Stimulated activated naive CD4-positive, alpha-beta T cell treated with Interleukin-2 at 50 U/mL for 16 hours (primary cell): ENCODE data around the gene LRRC8E.

Experiments
- DNase-seq: peaks from one replicate; lab custom pipeline; 2025; lab: John Stamatoyannopoulos, UW

LRRC8E gene

DNA sequence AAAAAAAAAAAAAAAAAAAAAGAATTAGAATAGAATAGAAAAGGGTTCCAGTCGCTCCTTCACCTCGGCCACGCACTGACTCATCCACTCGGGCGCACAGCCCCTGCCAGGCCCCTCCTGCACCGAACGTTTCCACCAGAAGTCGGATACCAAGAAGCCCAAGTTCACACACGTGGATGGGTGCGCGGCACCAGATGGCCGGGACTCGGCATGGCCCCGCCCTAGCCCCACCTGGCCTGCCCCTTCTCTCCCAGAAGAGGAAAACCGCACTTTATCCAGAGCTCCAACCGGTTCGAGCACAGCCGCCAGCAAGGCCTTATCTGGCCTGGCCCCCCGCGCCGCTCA lies 20.0 kb upstream of the LRRC8E start:
- no peak for DNase-seq

DNA sequence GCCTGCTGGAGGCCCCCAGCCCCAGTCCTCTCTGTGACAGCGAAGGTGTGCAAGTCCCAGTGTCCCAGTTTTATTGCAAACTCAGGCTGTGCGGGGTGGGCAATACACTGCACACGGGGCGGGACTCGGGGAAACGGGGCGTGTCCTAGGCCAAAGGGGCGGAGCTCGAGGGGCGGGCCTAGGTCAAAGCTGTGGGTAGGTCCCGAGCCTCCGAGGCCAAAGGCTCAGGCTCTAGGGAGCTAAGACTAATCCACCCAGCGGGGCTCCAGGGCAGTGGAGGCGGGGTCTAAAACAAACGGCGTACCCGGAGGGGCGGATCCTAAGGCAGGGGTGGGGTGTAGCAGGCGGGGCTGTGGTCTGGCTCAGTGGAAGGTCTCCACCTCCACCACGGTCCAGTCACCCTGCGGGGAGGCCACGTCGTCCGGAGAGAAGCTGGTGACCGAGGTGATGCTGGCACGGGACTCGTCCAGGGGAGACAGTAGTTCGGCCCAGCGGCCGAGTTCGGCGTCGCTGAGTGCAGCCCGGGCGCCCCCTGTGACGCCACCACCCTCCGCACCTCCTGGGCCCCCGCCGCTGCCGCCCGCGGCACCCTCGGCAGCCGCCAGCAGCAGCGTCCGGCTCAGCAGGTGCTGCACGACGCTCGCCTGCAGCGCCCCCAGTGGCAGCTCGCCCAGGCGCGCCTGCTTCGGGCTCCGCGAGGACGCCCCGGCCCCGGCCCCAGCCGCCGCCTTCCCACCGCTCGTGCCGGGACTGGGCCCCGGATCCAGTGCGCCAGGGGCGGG lies 19.4 kb upstream of the LRRC8E start:
- DNase-seq: peak; percentile 79

DNA sequence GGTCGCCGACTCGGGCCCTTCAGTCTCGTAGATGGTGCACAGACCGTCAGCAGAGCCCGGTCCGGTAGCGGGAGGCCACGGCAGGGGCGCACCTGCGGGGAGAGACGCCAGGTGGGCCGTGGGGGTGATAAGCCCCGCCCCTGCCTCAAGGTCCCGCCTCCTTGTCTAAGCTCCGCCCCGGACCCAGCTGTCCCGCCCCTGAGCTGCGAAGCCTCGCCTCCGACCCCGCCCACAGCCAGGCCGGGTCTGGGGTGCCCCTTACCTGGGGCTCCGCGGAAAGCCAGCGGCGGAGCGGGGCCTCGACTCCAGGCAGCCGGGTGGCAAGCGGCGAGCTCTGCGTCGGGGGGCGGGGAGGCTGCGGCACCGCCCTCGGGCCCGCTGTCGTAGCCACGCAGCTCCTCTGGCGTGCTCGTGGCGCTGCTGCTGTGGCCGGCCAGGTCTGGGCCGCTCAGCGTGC lies 18.8 kb upstream of the LRRC8E start:
- DNase-seq: peak; percentile 70

DNA sequence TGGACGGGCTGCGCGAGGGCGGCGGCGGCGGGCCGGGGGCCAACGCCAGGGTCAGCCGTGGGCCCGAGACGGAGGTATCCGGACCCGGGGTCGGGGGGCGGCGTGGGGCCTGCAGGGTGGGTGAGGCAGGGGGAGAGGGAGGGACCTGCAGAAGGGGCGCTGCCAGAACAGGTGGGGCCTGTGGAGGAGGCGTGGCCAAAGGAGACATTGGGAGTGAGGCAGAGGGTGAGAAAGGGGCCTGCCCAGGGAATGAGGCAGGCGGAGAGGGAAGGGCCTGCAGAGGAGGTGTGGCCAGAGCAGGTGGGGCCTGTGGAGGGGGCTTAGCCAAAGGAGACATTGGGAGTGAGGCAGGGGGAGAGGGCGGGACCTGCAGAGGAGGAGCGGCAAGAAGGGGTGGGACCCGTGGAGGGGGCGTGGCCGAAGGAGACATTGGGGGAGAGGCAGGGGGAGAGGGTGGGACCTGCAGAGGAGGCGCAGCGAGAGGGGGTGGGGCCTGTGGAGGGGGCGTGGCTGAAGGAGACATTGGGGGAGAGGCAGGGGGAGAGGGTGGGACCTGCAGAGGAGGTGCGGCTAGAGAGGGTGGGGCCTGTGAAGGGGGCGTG lies 18.3 kb upstream of the LRRC8E start:
- peak; percentile 46 for DNase-seq

DNA sequence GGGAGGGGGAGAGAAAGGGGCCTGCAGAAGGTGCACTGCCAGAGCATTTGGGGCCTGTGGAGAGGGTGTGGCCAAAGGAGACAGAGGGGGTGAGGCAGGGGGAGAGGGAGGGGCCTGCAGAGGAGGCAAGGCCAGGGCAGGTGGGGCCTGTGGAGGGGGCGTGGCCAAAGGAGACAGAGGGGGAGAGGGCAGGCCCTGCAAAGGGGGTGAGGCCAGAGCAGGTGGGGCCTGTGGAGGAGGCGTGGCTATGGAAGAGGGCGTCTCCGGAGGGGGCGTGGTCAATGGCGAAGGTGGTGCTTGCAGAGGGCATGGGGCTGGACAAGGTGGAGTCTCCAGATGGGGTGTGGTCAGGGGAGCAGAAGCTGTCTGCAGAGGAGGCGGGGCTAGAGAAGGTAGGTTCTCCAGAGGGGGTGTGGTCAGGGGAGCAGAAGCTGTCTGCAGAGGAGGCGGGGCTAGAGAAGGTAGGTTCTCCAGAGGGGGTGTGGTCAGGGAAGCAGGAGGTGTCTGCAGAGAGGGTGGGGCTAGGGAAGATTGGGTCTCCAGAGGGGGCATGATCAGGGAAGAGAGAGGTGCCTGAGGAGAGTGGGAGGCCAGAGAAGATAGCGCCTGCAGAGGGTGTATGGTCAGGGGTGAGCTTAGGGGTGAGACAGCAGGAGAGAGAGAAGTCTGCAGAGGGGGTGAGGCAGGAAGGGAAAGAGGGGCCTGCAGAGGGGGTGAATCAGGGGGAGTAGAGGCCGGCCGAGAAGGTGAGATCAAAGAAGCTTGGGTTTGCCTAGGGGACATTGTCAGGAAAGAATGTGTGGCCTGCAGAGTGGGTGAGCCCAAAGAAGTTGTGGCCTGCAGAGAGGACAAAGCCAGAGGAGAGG lies 17.5 kb upstream of the LRRC8E start:
- DNase-seq: peak; percentile 26

DNA sequence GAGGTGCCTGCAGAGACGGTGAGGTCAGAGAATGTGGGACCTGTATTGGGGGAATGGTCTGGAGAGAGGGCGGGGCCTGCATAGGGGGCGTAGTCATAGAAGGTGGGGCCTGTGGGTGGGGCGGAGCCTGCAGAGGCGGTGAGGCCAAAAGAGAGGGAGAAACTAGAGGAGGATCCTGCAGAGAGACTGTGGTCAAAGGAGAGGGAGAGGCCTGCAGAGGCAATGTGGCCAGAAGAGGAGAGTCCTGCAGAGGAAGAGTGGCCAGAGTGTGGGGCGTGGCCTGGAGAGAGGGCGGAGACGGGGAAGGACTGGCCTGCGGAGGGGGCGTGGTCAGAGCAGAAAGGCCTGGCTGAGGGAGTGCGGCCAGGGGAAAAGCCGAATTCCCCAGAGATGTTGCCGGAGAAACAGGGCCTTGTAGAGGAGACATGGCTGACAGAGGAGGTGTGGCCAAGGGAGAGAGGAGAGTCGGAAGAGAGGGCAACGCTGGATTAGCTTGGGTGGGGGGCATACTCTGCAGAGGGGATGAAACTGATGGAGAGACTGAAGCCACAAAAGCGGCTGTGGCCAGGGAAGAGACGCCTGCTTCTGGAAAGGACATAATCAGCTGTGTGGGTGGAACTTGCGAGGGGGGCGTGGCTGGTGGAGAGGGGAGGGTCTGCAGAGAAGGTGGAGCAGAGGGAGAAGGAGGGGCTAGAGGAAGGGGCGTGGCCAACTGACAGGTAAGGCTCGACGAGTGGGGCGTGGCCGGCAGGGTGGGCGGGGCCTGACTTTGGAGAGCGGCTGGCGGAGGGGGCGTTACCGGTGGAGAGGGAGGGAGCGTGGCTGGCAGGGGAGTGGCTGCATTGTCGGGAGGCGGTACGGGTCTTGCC lies 16.6 kb upstream of the LRRC8E start:
- peak; percentile 72 for DNase-seq

DNA sequence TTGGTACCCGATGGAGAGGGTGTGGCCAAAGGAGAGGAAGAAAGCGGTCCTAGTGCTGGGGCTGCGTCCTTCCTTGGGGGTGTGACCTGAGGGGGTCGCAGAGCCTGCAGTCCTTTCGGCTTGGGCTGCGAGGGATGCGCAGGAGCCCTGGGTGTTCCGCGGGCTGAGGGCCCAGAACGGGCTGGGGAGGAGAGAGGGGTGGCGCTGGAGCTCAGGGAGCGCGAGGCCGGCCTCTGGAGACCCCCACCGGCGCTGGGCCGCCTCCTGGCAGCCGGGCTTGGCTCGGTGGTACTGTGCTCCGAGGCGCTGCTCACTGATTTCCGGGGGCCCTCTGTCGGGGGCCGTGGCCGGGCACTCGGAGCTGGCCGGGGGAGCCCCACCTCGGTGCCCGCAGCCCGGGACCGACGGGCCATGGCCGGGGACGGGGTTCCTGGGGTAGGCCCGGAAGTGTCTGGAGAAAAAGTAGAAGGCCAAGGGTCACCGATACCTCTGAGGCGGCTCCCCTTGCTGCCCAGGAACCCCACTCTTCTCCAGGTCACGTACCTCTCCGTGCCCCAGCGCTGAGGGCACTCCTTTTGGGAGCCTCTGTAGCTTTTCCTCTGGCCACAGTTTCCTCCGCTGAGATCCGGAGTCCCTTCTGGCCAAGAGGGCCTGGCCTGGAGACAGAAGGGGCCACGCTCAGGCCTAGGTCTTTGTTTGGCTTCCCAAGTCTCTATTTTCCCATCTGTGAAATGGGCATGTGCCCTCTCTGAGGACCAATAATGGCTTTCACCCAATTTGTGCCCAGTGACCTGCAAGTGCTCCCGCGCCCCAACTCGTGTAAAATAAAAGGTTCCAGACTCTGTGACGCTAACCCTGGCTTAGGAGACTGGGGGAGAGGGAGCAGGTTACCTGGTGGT lies 15.8 kb upstream of the LRRC8E start:
- no peak for DNase-seq

DNA sequence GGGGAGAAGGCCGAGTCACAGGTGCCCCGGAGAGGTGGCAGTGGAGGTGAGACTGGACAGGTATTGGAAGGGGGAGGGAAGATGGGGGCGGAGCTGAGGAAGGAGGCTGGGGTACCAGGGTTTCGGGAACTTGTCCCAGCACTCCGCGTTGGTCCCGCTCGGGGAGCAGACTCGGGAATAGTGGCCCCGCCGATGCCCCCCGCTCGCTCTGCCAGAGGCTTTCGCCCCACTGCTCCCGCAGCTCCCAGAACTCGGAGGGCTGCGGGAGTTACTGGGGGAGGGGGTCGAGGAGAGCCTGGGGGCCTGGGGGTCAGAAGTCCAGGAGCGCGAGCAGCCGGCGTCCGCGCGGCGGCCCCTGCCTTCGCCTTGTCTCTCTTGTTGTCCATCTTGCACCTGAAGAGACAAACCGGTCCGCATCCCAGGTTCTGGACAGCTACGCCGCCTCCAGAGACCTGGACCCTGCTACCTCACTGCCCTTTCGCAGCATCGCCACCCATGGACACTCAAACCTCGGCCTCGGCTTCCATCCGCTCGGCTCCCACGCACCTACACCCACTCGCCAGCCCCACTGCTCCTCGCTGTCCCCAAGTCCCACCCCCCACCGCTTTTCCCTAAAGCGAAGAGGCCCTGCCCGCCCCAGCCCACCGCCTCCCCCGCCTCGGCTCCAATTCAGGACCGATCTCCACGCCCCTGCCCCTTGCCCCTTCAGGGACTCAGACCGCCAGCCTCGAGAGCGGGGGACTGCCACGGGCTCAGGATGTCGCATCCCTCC lies 14.8 kb upstream of the LRRC8E start:
- DNase-seq: no peak

DNA sequence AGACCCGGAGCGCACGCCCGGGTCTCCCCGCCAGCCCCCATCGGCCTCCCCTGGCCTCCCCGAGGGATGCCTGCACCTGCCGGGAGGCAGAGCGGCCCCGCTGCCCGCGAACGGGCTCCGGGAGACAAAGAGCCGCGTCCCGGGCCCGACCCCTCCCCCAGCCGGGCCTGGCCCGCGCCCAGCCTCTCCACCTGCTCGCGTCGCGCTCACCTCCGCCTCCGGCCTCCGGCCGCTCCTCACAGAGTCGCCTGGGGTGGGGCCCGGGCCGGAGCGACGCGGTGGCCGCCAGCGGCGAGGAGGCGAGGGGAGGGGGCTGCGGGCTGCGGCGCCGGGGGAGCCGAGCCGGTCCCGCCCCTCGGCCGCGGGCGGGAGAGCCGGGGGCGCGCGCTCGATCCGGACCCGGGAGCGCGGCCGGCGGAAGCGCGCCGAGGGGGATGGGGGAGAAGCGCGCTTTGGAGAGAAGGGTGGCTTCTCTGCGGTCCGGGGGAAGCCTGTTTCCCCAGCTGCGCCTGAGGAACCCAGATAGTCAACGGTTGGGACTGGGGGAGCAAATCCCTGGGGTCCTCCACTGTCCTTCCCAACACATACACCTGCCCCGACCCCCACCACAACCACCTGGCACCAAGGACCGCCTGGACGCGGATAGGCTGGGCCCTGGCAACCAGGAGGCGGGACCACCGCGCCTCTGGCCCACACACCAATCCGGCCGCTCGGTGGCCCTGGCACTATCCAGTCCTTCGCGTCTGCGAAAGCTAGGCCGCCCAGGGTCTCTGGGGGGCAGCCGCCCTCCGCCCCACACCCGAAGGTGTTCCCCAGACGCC lies 14.0 kb upstream of the LRRC8E start, which contains the start of gene PRR36:
PRR36 (minus strand) TSS at position 315 of the 821 bp plus-strand sequence. CDS start 701 bp downstream, outside the sequence.
- no peak for DNase-seq

DNA sequence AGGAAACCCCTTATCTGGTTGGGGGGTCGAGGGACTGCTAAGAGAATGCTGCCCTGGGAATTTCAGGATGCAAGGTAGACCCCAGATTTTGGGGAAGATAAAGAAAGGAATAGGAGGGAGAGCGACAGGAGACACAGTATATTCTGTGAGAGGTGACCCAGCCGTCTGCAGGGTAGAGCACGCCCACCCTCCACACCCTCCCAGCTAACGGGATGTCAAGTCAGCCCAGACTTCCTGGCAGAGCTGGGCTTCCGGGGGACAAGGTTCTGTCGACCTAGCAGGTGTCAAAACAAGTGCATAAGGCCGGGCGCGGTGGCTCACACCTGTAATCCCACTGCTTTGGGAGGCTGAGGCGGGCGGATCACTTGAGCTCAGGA lies 13.4 kb upstream of the LRRC8E start:
- no peak for DNase-seq

DNA sequence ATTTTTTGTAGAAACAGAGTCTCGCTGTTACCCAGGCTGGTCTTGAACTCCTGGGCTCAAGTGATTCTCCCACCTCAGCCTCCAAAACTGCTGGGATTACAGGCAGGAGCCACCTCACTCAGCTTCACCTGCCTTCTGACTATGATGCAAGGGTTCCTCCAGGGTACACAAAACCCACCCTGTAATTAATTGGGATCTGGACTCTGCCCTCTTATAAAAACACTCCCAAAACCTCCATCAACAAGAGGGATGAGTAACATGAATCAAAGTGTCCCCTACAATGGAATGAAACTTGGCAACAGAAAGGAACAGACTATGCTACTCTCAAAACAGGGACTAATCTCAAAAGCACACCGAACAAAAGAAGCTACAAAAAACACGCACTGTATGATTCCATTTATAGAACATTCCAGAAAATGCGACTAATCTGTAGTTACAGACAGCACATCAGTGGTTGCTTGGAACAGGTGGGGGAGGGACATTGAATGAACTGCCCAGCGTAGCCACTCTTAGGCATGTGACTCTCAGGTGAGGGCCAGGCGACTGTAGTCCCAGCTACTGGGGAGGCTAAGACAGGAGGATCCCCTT lies 11.0 kb upstream of the LRRC8E start:
- no peak for DNase-seq

DNA sequence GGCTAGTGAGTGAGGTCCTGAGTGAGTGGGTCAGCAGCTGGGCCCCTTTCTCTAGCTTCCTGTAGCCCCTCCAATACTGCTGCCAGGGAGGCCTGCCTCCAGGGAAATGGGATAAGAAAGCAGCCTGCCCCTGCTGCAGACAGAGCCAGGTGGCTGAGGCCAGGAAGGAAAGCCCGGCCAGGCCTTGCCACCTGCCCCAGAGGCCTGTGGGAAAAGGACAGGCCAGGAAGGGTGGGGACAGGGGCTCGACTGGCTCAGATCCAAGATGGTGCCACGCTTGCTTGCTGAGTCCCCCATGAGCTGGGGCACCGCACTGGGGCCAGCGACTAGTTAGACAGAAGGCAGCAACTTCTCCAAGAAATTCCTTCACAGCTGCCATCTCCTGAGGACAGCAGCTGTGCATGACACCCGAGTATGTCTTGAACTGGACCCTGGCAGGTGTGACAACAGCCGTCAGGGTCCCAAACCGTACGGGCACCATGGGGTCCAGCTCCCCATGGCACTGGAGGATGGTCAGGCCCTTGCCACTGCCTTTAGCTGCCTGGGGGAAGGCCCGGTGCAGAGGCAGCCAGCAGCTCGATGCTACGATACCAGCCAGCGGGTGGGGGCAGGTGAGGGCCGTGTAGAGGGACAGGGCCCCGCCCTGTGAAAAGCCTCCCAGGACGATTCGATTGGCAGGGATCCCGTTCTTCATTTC lies 9.1 kb upstream of the LRRC8E start:
- DNase-seq: no peak

DNA sequence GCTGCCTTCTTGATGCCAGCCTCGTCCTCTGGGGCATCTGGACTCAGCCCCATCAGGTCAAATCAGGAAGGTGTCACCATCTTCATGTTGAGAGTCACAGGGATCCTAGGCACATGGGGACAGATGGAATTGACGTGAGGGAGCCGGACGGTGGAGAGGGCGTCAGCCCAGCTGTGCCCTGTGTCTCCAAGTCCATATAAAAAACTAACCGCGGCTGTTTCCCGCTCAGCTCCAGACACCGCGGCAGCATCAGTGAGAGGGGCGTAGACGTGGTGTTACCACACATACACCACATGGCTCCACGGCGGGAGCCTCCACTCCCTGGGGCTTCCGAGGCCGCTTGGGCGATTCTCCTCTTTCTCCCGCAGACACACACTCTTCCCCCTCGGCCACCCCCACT lies 8.5 kb upstream of the LRRC8E start:
- no peak for DNase-seq

DNA sequence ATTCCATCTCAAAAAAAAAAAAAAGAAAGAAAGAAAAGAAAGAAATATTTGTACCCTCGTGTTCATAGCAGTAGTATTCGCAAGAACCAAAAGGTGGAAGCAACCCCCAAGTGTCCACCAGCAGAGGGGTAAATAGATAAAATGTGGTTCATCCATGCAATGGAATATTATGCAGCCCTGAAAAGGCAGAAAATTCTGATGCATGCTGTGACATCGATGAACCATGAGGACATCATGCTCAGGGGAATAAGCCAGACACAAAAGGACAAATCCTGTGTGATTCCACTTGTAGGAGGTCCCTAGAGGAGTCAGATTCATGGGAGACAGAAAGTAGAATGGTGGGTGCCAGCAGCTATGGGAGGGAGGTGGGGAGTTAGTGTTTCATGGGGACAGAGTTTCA lies 6.4 kb upstream of the LRRC8E start:
- no peak for DNase-seq

DNA sequence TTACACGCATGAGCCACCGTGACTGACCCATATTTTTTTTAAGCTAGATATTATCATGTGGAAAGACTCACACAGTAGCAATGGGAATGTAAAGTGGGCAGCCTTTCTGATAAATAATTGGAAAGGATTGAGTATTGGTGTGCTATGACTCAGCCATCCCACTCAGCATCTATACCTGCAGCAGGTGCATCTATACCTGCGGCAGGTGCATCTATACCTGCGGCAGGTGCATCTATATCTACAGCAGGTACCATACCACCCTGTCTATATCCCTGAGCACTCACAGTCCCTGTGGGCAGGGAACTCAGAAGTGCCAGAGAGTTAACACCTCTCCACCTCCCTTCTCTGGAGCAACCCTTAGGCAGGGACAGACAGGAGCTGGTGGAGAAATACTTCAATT lies 5.2 kb upstream of the LRRC8E start:
- no peak for DNase-seq

DNA sequence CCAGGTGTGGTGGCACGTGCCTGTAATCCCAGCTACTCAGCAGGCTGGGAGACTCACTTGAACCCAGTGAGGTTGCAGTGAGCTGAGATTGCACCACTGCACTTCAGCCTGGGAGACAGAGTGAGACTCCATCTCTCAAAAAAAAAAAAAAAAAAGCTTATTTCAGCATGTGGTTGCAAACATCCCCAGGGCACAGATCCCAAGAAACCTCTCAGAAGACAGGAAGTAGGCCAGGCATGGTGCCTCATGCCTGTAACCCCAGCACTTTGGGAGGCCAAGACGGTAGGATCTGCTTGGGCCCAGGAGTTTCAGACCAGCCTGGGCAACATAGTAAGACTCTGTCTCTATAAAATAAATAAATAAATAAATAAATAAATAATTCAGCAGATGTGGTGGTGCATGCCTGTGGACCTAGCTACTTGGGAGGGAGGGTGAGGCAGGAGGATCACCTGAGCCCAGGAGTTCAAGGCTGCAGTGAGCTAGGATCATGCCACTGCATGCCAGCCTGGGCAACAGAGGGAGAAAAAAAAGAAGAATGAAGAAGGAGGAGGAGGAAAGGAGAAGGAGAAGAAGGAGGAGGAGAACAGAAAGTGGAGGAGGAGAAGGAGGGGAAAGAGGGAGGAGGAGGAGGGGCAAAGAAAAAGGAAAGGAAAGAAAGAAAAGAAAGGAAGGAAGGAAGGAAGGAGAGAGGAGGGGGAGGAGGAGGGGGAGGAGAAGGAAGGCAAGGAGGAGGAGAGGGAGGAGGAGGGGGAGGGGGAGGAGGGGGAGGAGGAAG lies 4.3 kb upstream of the LRRC8E start:
- DNase-seq: no peak

DNA sequence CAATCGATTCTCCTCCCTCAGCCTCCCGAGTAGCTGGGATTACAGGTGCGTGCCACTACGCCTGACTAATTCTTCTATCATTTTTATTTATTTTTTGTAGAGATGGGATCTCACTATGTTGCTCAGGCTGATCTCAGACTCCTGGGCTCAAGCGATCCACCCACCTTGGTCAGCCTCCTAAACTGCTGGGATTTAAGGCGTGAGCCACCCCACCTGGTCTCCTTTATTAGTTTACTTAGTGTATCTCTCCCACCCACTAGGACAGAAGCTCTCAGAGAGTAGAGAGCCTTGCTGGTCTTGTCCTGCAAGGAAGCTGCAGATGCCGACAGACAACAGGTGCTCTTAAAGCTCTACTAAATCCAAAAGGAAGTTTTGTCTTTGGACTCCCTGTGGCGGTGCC lies 2.5 kb upstream of the LRRC8E start:
- DNase-seq: no peak
